ENCODE measurements around the gene ST6GALNAC3. TPM values are rescaled to one million over a fixed set of nuclear protein-coding genes. Genes with fewer than 3 reads are reported as not detected.

The ST6GALNAC3 gene
- total RNA-seq, 1 experiment from 2014 or later: 0.03 TPM

GRCh38 chr1:76381450-76382097 is 307.0 kb downstream of the ST6GALNAC3 start:
- BruUV-seq (replicated peaks): no TSS peak

GRCh38 chr1:76388261-76388660 is 313.7 kb downstream of the ST6GALNAC3 start:
- no peak for TF ChIP-seq SIN3A (IDR thresholded peaks at IDR 0.05; ENCODE audit: borderline replicate concordance, insufficient read depth, low read depth, low read length)
- TF ChIP-seq REST (IDR thresholded peaks at IDR 0.05; ENCODE audit: insufficient read depth in 1 of 2, low read depth in 2 of 2, low read length in 1 of 2): no peak
- TF ChIP-seq POLR2AphosphoS5 (IDR thresholded peaks at IDR 0.05; ENCODE audit: low read depth, low read length): no peak
- TF ChIP-seq TCF7L2 (IDR thresholded peaks at IDR 0.05; ENCODE audit: low read depth, low read length): no peak
- TF ChIP-seq CTCF (IDR thresholded peaks at IDR 0.05): no peak
- no TSS peak for BruUV-seq (replicated peaks)
- POLR2A ChIA-PET: no interaction called here
- no peaks in the 10 kb centered on the region for H3K27me3 ChIP-seq (ENCODE audit: control insufficient read depth, insufficient read depth, low read length)
- ATAC-seq (no peak), DNase-seq (ENCODE audit: low read depth, low spot score) (no peak)
- H3K9me3 ChIP-seq (ENCODE audit: control insufficient read depth, insufficient read depth, low read depth, low read length): 0 out of 2 replicates have a peak, but pooled peaks cover 3% of the 10 kb centered on the region
- in situ Hi-C loops (cut with HindIII; ENCODE audit: low pct_unique_long_range_greater_than_20kb, low sequenced_read_pairs): no loop called here
- H3K4me3 ChIP-seq (ENCODE audit: low read depth in 2 of 2, low read length in 2 of 2): no peak overlapping the region
- no peaks in the 10 kb centered on the region for H3K36me3 ChIP-seq (ENCODE audit: control insufficient read depth, insufficient read depth, low read length)
- no peaks in the 10 kb centered on the region for H3K4me1 ChIP-seq (ENCODE audit: control insufficient read depth, insufficient read depth, low read length)
- intact Hi-C loops (cut with micrococcal nuclease; ENCODE audit: unreplicated experiment): no loop called here
- CTCF ChIA-PET: no interaction called here
- H3K27ac ChIP-seq (ENCODE audit: low read length): no peak overlapping the region

More at GRCh38 chr1:76381450-76382097, 307.0 kb downstream of the ST6GALNAC3 start:
- DNase-seq (ENCODE audit: low read depth, low spot score): no peak
- Histone ChIP-seq H3K4me3 (ENCODE audit: low read depth in 2 of 2, low read length in 2 of 2) (no peak overlapping the region), H3K27me3 (ENCODE audit: control insufficient read depth, insufficient read depth, low read length) (no peaks in the 10 kb centered on the region), H3K36me3 (ENCODE audit: control insufficient read depth, insufficient read depth, low read length) (no peaks in the 10 kb centered on the region), H3K27ac (ENCODE audit: low read length) (no peak overlapping the region), H3K9me3 (ENCODE audit: control insufficient read depth, insufficient read depth, low read depth, low read length) (0 out of 2 replicates have a peak, but pooled peaks cover 3% of the 10 kb centered on the region), H3K4me1 (ENCODE audit: control insufficient read depth, insufficient read depth, low read length) (no peaks in the 10 kb centered on the region)
- intact Hi-C loops (cut with micrococcal nuclease; ENCODE audit: unreplicated experiment): no loop called here
- POLR2A ChIA-PET: no interaction called here
- CTCF ChIA-PET: no interaction called here
- in situ Hi-C loops (cut with HindIII; ENCODE audit: low pct_unique_long_range_greater_than_20kb, low sequenced_read_pairs): no loop called here
- no peak for TF ChIP-seq SIN3A (IDR thresholded peaks at IDR 0.05; ENCODE audit: borderline replicate concordance, insufficient read depth, low read depth, low read length)
- TF ChIP-seq TCF7L2 (IDR thresholded peaks at IDR 0.05; ENCODE audit: low read depth, low read length): no peak
- TF ChIP-seq POLR2AphosphoS5 (IDR thresholded peaks at IDR 0.05; ENCODE audit: low read depth, low read length): no peak
- no peak for ATAC-seq

GRCh38 chr1:76390456-76390855 is 315.9 kb downstream of the ST6GALNAC3 start:
- no peaks in the 10 kb centered on the region for H3K9me3 ChIP-seq (ENCODE audit: control insufficient read depth, insufficient read depth, low read depth, low read length)
- H3K4me3 ChIP-seq (ENCODE audit: low read depth in 2 of 2, low read length in 2 of 2): no peak overlapping the region
- intact Hi-C loops (cut with micrococcal nuclease; ENCODE audit: unreplicated experiment) (no loop called here), in situ Hi-C loops (cut with HindIII; ENCODE audit: low pct_unique_long_range_greater_than_20kb, low sequenced_read_pairs) (no loop called here)
- DNase-seq (ENCODE audit: low read depth, low spot score) (no peak), ATAC-seq (no peak)
- no TSS peak for BruUV-seq (replicated peaks)
- no peak for TF ChIP-seq SIN3A (IDR thresholded peaks at IDR 0.05; ENCODE audit: borderline replicate concordance, insufficient read depth, low read depth, low read length)
- no peaks in the 10 kb centered on the region for H3K4me1 ChIP-seq (ENCODE audit: control insufficient read depth, insufficient read depth, low read length)
- POLR2A ChIA-PET: no interaction called here
- no peak overlapping the region for H3K27ac ChIP-seq (ENCODE audit: low read length)
- CTCF ChIA-PET: no interaction called here
- H3K27me3 ChIP-seq (ENCODE audit: control insufficient read depth, insufficient read depth, low read length): no peaks in the 10 kb centered on the region
- no peaks in the 10 kb centered on the region for H3K36me3 ChIP-seq (ENCODE audit: control insufficient read depth, insufficient read depth, low read length)
